H9 (cell line): ENCODE data around the gene AK4. TPM values are rescaled to one million over a fixed set of nuclear protein-coding genes. Genes with fewer than 3 reads are reported as not detected.

Experiments
- DNase-seq: peaks from one replicate; pipeline ENCODE4 v3.0.0-alpha.2; 2017
- H2AFZ ChIP-seq: one replicate; pipeline ENCODE4 v1.6.1; 2013; ENCODE audit warnings: mild to moderate bottlenecking, low read length, control low read depth, moderate library complexity
- H2AK5ac ChIP-seq: 2 replicates; pipeline ENCODE4 v1.6.1; 2013; ENCODE audit warnings: low read length, control low read depth, mixed read lengths; ENCODE audit not compliant: insufficient read length
- H2BK120ac ChIP-seq: one replicate; pipeline ENCODE4 v1.6.1; 2013; ENCODE audit warnings: low read depth, mild to moderate bottlenecking, low read length, control low read depth, inconsistent platforms; ENCODE audit not compliant: poor library complexity, severe bottlenecking
- H2BK12ac ChIP-seq: 2 replicates; pipeline ENCODE4 v1.6.1; 2013; ENCODE audit warnings: low read length, control low read depth, mixed read lengths, low read depth; ENCODE audit not compliant: insufficient read length
- H2BK15ac ChIP-seq: 2 replicates; pipeline ENCODE4 v1.6.1; 2013; ENCODE audit warnings: low read depth, low read length, control low read depth
- H2BK20ac ChIP-seq: one replicate; pipeline ENCODE4 v1.6.1; 2013; ENCODE audit warnings: low read depth, mild to moderate bottlenecking, low read length, control low read depth, inconsistent platforms; ENCODE audit not compliant: poor library complexity, severe bottlenecking
- H2BK5ac ChIP-seq: 2 replicates; pipeline ENCODE4 v1.6.1; 2013; ENCODE audit warnings: low read length, control low read depth, mixed read lengths; ENCODE audit not compliant: insufficient read length
- H3K14ac ChIP-seq: 2 replicates; pipeline ENCODE4 v1.6.1; 2013; ENCODE audit warnings: low read length, control low read depth; ENCODE audit not compliant: insufficient read depth
- H3K18ac ChIP-seq: 2 replicates; pipeline ENCODE4 v1.6.1; 2013; ENCODE audit warnings: low read depth, mild to moderate bottlenecking, mixed read lengths, low read length, control low read depth; ENCODE audit not compliant: insufficient read length
- H3K23ac ChIP-seq: 2 replicates; pipeline ENCODE4 v1.6.1; 2013; ENCODE audit warnings: low read length, control low read depth, mixed read lengths, low read depth; ENCODE audit not compliant: insufficient read length
- H3K23me2 ChIP-seq: 2 replicates; pipeline ENCODE4 v1.6.1; 2013; ENCODE audit warnings: low read depth, mild to moderate bottlenecking, mixed read lengths, low read length, control low read depth; ENCODE audit not compliant: insufficient read length, poor library complexity, severe bottlenecking
- H3K27ac ChIP-seq: 2 replicates; pipeline ENCODE4 v1.5.1; 2013; ENCODE audit warnings: low read length, control low read depth, mixed read lengths, low read depth; ENCODE audit not compliant: insufficient read length
- H3K27me3 ChIP-seq: 2 replicates; pipeline ENCODE4 v1.6.1; 2013; ENCODE audit warnings: low read length, control low read depth, inconsistent platforms; ENCODE audit not compliant: insufficient read depth
- H3K4ac ChIP-seq: 2 replicates; pipeline ENCODE4 v1.6.1; 2013; ENCODE audit warnings: low read depth, mild to moderate bottlenecking, control low read depth, inconsistent platforms, low read length, moderate library complexity
- H3K4me1 ChIP-seq: 2 replicates; pipeline ENCODE4 v1.6.1; 2013; ENCODE audit warnings: low read length, control low read depth, inconsistent platforms; ENCODE audit not compliant: insufficient read depth
- H3K4me2 ChIP-seq: 2 replicates; pipeline ENCODE4 v1.6.1; 2013; ENCODE audit warnings: low read length, control low read depth, mixed read lengths; ENCODE audit not compliant: insufficient read length, insufficient read depth
- H3K56ac ChIP-seq: 2 replicates; pipeline ENCODE4 v1.6.1; 2013; ENCODE audit warnings: low read depth, mild to moderate bottlenecking, mixed read lengths, low read length, control low read depth; ENCODE audit not compliant: insufficient read length
- H3K79me1 ChIP-seq: 2 replicates; pipeline ENCODE4 v1.6.1; 2013; ENCODE audit warnings: low read depth, mild to moderate bottlenecking, moderate library complexity, low read length, control low read depth, inconsistent platforms; ENCODE audit not compliant: insufficient read depth, poor library complexity, severe bottlenecking
- H3K79me2 ChIP-seq: 2 replicates; pipeline ENCODE4 v1.6.1; 2013; ENCODE audit warnings: low read length, control low read depth, inconsistent platforms; ENCODE audit not compliant: insufficient read depth
- H3K9ac ChIP-seq: 2 replicates; pipeline ENCODE4 v1.6.1; 2013; ENCODE audit warnings: low read length, control low read depth, mixed read lengths; ENCODE audit not compliant: insufficient read length; ENCODE audit errors: extremely low read depth
- H3K9me3 ChIP-seq: one replicate; pipeline ENCODE4 v1.6.1; 2013; ENCODE audit warnings: low read depth, low read length, inconsistent platforms; ENCODE audit not compliant: control insufficient read depth
- H3T11ph ChIP-seq: one replicate; pipeline ENCODE4 v1.6.1; 2013; ENCODE audit warnings: mild to moderate bottlenecking, low read length, control low read depth, inconsistent platforms
- H4K20me1 ChIP-seq: one replicate; pipeline ENCODE4 v1.6.1; 2013; ENCODE audit not compliant: control insufficient read depth, insufficient read length, insufficient read depth
- H4K5ac ChIP-seq: 2 replicates; pipeline ENCODE4 v1.6.1; 2013; ENCODE audit warnings: low read depth, mild to moderate bottlenecking, mixed read lengths, low read length, control low read depth; ENCODE audit not compliant: insufficient read length
- H4K8ac ChIP-seq: replicated peaks from 2 replicates; pipeline ENCODE4 v1.6.1; 2013; ENCODE audit warnings: low read length, control low read depth, mixed read lengths, low read depth; ENCODE audit not compliant: insufficient read length
- H4K91ac ChIP-seq: 2 replicates; pipeline ENCODE4 v1.6.1; 2013; ENCODE audit warnings: low read depth, mild to moderate bottlenecking, moderate library complexity, mixed read lengths, low read length, control low read depth; ENCODE audit not compliant: insufficient read length
- H3K27ac Mint-ChIP-seq, 3 experiments: 2 replicates in 2 of 3; 3 replicates in 1 of 3; pipeline ENCODE4 v1.8.0; 2020 to 2021; ENCODE audit warnings: mixed read lengths in 3 of 3, mild to moderate bottlenecking in 1 of 3, moderate library complexity in 1 of 3
- H3K27me3 Mint-ChIP-seq: 2 replicates; pipeline ENCODE4 v1.8.0; 2021; ENCODE audit warnings: low read depth, mild to moderate bottlenecking, moderate library complexity, mixed read lengths
- H3K36me3 Mint-ChIP-seq, 3 experiments: 2 replicates in 2 of 3; 3 replicates in 1 of 3; pipeline ENCODE4 v1.8.0; 2020 to 2021; ENCODE audit warnings: low read depth in 3 of 3, mixed read lengths in 3 of 3; ENCODE audit not compliant: insufficient read depth in 1 of 3
- H3K4me1 Mint-ChIP-seq, 2 experiments: 2 replicates each; pipeline ENCODE4 v1.8.0; 2020; ENCODE audit warnings: mixed read lengths in 2 of 2
- H3K4me3 Mint-ChIP-seq, 2 experiments: 2 replicates in 1 of 2; 3 replicates in 1 of 2; pipeline ENCODE4 v1.8.0; 2020 to 2021; ENCODE audit warnings: mild to moderate bottlenecking in 2 of 2, mixed read lengths in 2 of 2, moderate library complexity in 1 of 2
- H3K9me3 Mint-ChIP-seq, 2 experiments: 2 replicates in 1 of 2; 3 replicates in 1 of 2; pipeline ENCODE4 v1.8.0; 2020; ENCODE audit warnings: mild to moderate bottlenecking in 2 of 2, mixed read lengths in 2 of 2, moderate library complexity in 1 of 2
- WGBS: extraction: QIAGEN DNeasy Blood & Tissue Kit; methylation state at CpG from one replicate; pipeline ENCODE4 v1.1.7; 2013; ENCODE audit warnings: missing lambda C conversion rate, low lambda C conversion rate, mixed read lengths; ENCODE audit not compliant: insufficient read length; ENCODE audit errors: extremely low coverage; 5-methylcytosine and 5-hydroxymethylcytosine counted together
- total RNA-seq: library from RNA; stranded (reverse); gene quantifications from 2 replicates; pipeline ENCODE4 v1.2.1, GENCODE V29; 2021
- TF ChIP-seq, protein P1 (sequence below): fragments of 200-600 bp; sonication (generic); conservative IDR thresholded peaks from 3 replicates; pipeline ENCODE4 v1.8.0; 2021; ENCODE audit warnings: antibody characterized with exemption, mild to moderate bottlenecking

The AK4 gene
- total RNA-seq, 1 experiment from 2014 or later, result 45.6 TPM

DNA sequence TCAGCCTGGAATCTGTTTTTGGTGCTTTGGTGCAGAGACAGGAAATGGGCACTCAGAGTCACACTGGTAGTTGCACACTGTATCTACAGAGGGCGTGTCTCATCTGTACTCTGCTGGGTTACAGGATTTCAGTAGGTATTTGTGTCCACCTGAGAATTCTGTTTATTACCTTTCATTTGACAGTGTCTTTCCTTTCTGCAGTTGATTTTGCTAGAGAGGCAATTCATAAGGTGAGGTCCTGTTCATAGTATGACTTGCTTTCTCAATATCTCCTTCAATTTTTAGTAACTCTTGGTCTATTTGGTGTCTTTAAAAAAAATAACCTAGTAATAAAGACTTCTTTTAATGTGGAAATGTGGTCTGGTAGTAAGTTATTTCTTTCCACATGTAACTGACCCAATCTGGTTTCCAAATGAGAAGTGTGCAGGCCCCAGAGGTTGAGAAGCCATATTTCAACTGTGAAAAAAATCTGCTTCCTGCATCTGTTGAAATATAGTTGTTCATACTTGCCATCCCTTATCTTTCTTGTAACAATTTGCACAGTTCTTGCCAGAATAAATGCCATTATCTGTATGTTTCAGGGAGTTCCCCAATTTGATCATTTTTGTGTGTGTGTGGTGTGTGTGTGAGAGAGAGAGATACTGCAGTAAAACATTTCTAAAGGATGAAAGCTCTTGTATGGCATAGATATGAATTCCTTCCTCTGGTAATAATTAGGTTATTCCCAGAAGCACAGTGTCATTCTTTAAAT lies 82.9 kb downstream of the AK4 start:
- no CpG with 5 or more reads among the region's 1 CpG for WGBS
- H4K5ac ChIP-seq, result no peak overlapping the region
- H3K14ac ChIP-seq, result no peak overlapping the region
- no peak overlapping the region for H3K27ac ChIP-seq
- H3K23me2 ChIP-seq, result no peaks in the 10 kb centered on the region
- Mint-ChIP-seq H3K36me3 (peaks cover 0 to 6% (median 4%) of the 10 kb centered on the region in 3 experiments; a peak in 3 of 7 replicates), H3K4me3 (no peak overlapping the region), H3K27me3 (no peaks in the 10 kb centered on the region), H3K27ac (no peak overlapping the region; a peak in 1 of 7 replicates), H3K4me1 (peaks cover 4 to 5% of the 10 kb centered on the region in 2 experiments; a peak in 2 of 4 replicates), H3K9me3 (peaks cover 0 to under 1% of the 10 kb centered on the region in 2 experiments; a peak in 1 of 5 replicates)
- TF ChIP-seq, protein P1, sequence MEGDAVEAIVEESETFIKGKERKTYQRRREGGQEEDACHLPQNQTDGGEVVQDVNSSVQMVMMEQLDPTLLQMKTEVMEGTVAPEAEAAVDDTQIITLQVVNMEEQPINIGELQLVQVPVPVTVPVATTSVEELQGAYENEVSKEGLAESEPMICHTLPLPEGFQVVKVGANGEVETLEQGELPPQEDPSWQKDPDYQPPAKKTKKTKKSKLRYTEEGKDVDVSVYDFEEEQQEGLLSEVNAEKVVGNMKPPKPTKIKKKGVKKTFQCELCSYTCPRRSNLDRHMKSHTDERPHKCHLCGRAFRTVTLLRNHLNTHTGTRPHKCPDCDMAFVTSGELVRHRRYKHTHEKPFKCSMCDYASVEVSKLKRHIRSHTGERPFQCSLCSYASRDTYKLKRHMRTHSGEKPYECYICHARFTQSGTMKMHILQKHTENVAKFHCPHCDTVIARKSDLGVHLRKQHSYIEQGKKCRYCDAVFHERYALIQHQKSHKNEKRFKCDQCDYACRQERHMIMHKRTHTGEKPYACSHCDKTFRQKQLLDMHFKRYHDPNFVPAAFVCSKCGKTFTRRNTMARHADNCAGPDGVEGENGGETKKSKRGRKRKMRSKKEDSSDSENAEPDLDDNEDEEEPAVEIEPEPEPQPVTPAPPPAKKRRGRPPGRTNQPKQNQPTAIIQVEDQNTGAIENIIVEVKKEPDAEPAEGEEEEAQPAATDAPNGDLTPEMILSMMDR, result no peak
- no peak overlapping the region for H3K56ac ChIP-seq
- no peak overlapping the region for H3K18ac ChIP-seq
- H2BK20ac ChIP-seq, result no peak overlapping the region
- no peak for DNase-seq
- H3K4ac ChIP-seq, result no peak overlapping the region
- no peak overlapping the region for H2AK5ac ChIP-seq
- H3T11ph ChIP-seq, result no peak overlapping the region
- H2BK5ac ChIP-seq, result no peak overlapping the region
- no peaks in the 10 kb centered on the region for H3K79me2 ChIP-seq
- no peak overlapping the region for H4K91ac ChIP-seq
- H2BK15ac ChIP-seq, result no peak overlapping the region
- H4K8ac ChIP-seq, result no peak overlapping the region
- no peak overlapping the region for H2AFZ ChIP-seq
- H2BK120ac ChIP-seq, result no peak overlapping the region
- no peaks in the 10 kb centered on the region; the same call in 1 of the 2 replicates for H3K4me1 ChIP-seq
- H3K79me1 ChIP-seq, result no peaks in the 10 kb centered on the region
- H2BK12ac ChIP-seq, result no peak overlapping the region
- H3K4me2 ChIP-seq, result no peak overlapping the region
- no peak overlapping the region for H3K23ac ChIP-seq
- H3K9ac ChIP-seq, result no peak overlapping the region
- H3K27me3 ChIP-seq, result no peaks in the 10 kb centered on the region
- H4K20me1 ChIP-seq, result no peaks in the 10 kb centered on the region
- no peaks in the 10 kb centered on the region for H3K9me3 ChIP-seq
